GM12865 (cell line): ENCODE results near the gene NDUFA13.

ENCODE experiments used
- DNase-seq: peaks from one replicate; pipeline ENCODE4 v3.0.0; 2010; ENCODE audit warnings: low read depth
- H3K4me3 ChIP-seq: 2 replicates; pipeline ENCODE4 v1.5.1; 2011; ENCODE audit warnings: mild to moderate bottlenecking, low read depth, low read length, control low read depth
- TF ChIP-seq, protein P1 (sequence below): IDR thresholded peaks from 2 replicates; pipeline ENCODE4 v1.5.1; 2011; ENCODE audit warnings: low read length, control low read depth, low read depth, inconsistent platforms; ENCODE audit not compliant: insufficient read depth; ENCODE audit errors: missing control alignments

NDUFA13 gene

DNA sequence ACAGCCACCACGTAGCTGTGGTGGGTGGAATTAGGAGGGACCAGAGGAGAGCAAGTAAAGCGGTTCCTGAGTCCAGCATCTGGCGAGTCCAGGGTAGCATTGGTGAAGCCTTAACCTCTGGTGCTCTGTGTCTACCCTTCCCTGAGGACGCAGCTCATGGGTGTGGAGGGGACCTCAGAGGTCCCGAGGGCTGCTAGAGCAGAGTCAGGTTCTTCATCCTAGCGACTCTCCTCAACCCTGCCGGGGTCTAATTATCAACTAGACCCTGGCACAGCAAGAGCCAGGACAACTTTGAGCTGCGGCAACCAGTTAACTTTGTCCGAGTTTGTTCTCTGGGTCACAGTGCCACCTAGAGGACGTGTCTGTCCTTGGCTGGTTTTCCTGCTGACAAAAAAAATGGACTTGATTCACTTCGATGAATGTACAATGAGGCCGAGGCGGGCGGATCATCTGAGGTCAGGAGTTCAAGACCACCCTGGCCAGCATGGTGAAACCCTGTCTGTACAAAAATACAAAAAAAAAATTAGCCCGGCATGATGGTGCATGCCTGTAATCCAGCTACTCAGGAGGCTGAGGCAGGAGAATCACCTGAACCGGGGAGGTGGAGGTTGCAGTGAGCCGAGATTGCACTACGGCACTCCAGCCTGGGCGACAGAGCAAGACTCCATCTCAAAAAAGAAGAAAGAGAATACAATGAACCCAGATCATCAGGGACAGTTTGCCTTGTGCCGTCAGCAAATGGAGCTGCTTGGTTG lies 25.6 kb upstream of the NDUFA13 start:
- peak; percentile 89 for DNase-seq
- TF ChIP-seq, protein P1, sequence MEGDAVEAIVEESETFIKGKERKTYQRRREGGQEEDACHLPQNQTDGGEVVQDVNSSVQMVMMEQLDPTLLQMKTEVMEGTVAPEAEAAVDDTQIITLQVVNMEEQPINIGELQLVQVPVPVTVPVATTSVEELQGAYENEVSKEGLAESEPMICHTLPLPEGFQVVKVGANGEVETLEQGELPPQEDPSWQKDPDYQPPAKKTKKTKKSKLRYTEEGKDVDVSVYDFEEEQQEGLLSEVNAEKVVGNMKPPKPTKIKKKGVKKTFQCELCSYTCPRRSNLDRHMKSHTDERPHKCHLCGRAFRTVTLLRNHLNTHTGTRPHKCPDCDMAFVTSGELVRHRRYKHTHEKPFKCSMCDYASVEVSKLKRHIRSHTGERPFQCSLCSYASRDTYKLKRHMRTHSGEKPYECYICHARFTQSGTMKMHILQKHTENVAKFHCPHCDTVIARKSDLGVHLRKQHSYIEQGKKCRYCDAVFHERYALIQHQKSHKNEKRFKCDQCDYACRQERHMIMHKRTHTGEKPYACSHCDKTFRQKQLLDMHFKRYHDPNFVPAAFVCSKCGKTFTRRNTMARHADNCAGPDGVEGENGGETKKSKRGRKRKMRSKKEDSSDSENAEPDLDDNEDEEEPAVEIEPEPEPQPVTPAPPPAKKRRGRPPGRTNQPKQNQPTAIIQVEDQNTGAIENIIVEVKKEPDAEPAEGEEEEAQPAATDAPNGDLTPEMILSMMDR: peak; percentile 79
- no peak overlapping the region for H3K4me3 ChIP-seq

DNA sequence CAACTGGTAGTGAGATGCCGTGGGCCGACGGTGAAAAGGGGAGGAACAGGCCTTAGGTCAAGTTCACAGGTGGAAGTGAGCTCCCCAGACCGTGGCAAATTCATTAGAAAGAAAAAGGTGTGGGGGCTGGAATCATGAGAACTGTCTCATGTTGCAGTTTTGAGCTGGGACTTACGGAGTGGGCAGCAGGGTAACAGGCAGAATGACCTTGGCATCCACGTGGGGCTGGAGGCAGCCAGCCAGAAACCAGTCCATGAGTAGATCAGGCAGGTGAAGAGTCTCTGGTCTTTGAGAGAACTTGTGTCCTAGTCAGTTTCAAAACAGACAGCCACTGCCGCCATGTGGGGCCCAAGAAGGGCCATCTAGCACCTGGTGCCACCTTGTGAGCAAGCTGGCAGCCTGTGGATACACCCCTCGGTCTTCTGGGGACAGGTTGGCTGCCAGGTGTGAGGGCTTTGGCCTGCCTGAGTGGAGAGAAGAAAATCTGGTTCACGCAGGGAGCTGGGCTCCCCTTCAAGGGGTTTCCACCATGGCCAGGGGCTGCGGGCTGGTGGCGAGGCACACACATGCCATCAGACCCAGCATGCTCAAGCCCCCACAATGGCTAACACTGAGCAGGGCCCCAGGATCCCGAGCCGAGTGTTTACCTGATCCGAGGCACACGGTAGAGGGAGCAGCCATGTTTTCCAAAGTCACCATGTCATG lies 24.6 kb upstream of the NDUFA13 start:
- TF ChIP-seq, protein P1: no peak
- no peak overlapping the region for H3K4me3 ChIP-seq
- no peak for DNase-seq

DNA sequence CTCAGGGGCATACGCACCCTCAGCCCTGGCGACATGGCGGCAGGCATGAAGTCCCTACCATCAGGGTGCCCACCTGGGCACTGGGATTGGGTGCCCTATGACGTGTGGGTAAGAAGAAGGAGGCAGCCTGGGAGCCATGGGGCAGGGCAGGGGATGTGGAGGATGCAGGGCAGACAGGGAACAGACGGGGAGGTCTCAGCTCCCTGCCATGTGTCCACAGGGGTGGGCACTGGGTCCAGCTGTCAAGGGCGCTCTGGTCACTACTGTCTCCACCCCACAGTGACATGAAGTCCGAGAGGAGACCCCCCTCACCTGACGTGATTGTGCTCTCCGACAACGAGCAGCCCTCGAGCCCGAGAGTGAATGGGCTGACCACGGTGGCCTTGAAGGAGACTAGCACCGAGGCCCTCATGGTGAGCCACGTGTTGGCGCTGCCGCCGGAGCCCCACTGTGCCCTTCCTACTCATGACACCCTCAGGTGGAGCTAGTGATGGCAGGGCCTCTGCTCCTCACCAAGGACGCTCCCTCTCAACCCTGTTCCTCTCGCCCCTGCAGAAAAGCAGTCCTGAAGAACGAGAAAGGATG lies 23.9 kb upstream of the NDUFA13 start:
- TF ChIP-seq, protein P1: no peak

DNA sequence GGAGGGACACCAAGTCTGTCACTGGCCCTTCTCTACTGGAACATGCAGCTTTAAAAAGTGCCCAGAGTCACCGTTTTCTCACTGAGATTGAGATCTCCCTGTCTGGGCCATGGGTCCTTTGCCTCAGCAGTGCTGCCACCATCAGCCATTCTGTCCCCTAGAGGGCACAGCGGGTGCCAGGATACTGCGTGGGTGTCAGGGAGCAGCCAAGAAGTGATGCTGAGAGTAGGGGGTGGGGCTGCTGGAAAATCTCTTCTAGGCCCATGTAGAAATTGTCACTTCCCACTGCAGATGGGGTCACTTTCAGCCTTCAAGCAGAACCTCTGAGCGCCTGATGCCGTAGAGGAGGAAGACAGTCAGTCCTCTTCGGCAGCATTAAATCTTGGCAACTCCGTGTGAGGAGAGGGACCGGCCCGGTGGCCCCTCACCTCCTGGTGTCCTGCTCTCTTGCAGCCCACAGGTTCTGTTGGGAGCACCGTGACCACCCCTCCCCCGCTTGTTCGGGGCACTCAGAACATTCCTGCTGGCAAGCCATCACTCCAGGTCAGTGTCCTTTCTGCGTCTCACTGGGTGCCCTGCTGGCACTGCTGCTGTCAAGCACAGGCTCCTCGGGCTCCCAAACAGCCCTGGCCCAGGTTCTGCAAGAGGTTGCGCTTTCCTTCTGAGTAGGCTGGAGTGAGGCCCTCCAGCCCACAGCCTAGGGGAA lies 22.0 kb upstream of the NDUFA13 start:
- H3K4me3 ChIP-seq: no peak overlapping the region
- no peak for DNase-seq
- TF ChIP-seq, protein P1: no peak

More for the DNA sequence above, 23.9 kb upstream of the NDUFA13 start:
- no peak overlapping the region for H3K4me3 ChIP-seq
- no peak for DNase-seq

DNA sequence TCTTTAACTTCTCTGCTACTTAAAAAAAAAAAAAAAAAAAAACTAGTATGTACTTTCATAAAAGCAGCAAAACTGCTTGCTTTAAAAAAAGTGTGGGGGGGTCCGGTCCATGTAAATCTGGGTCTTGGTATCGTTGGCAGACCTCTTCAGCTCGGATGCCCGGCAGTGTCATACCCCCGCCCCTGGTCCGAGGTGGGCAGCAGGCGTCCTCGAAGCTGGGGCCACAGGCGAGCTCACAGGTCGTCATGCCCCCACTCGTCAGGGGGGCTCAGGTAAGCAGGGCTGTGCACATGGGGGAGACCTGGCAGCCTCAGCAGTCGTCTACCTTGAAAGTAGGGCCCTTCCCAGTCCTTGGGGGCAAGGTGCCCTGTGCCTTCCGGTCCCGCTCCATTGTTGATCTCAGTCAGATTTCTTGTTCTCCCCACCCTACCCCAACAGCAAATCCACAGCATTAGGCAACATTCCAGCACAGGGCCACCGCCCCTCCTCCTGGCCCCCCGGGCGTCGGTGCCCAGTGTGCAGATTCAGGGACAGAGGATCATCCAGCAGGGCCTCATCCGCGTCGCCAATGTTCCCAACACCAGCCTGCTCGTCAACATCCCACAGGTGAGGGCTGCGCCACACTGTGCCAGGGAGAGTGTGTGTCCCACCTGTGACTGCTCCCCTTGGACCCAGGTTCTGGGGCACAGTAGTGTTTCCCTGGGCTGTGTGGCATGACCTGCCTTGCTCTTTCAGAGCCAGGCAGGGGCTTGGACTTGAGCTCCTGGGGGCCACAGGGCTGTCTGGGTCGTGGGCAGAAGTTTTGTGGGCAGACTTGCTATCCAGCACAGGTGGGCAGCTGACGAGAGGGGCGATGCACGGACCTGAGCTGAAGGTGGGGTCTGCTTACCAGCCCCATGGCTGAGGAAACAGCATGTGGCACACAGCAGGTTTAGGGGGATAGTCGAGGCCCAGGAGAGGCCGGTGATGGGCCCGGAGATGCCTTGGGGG lies 20.1 kb upstream of the NDUFA13 start:
- TF ChIP-seq, protein P1: no peak
- no peak for DNase-seq
- H3K4me3 ChIP-seq: no peak overlapping the region
